Esophagus mucosa (tissue), 1 donor: ENCODE results near the gene SLC19A3. TPM values are rescaled to one million over a fixed set of nuclear protein-coding genes. Genes with fewer than 3 reads are reported as not detected.

ENCODE experiments used
- total RNA-seq: library from RNA; stranded (reverse); gene quantifications from one replicate; pipeline ENCODE4 v1.2.4, GENCODE V29; 2023
- donor health status: DM: yes; HTN: yes; CAD: no.

SLC19A3 gene
- total RNA-seq, 1 donor from 2014 or later, result 1.5 TPM

Other genes with a start within 250 kb of the SLC19A3 start
- 62.4 TPM for gene AGFG1, start 245.9 kb downstream of the SLC19A3 start, total RNA-seq
- not detected for gene SCYGR2, start 119.1 kb downstream of the SLC19A3 start, total RNA-seq
- not detected for gene SCYGR3, start 103.2 kb downstream of the SLC19A3 start, total RNA-seq
- not detected for gene SCYGR4, start 100.5 kb downstream of the SLC19A3 start, total RNA-seq
- gene SCYGR5, start 51.2 kb downstream of the SLC19A3 start, total RNA-seq, result not detected
- not detected for gene SCYGR6, start 6.7 kb upstream of the SLC19A3 start, total RNA-seq
- gene SCYGR7, start 10.3 kb upstream of the SLC19A3 start, total RNA-seq, result not detected
- not detected for gene SCYGR8, start 27.9 kb upstream of the SLC19A3 start, total RNA-seq
- 2.8 TPM for gene CCL20, start 95.8 kb upstream of the SLC19A3 start, total RNA-seq
- not detected for gene DAW1, start 153.6 kb upstream of the SLC19A3 start, total RNA-seq